BJ (cell line): Measurements from ENCODE around the gene NOXO1. TPM values are rescaled to one million over a fixed set of nuclear protein-coding genes. Genes with fewer than 3 reads are reported as not detected.

Experiments used
- CTCF ChIA-PET: fragments of 350-600 bp; formaldehyde crosslinking; extraction: SDS; loops from one replicate; lab custom pipeline; 2021; ENCODE audit warnings: antibody characterized with exemption, inconsistent platforms; lab: Yijun Ruan, JAX
- POLR2A ChIA-PET: fragments of 300-600 bp; sonication (Branson Sonifier 250); formaldehyde crosslinking; extraction: SDS; loops from one replicate; lab custom pipeline; 2021; ENCODE audit warnings: antibody characterized with exemption; lab: Charles Lee
- DNase-seq: peaks from one replicate; pipeline ENCODE4 v3.0.0-alpha.2; 2011; ENCODE audit warnings: low read depth
- H3K27me3 ChIP-seq: 2 replicates; pipeline ENCODE4 v1.6.0; 2011; ENCODE audit warnings: low read length; ENCODE audit not compliant: control insufficient read depth, insufficient read depth
- H3K36me3 ChIP-seq: 2 replicates; pipeline ENCODE4 v1.5.1; 2011; ENCODE audit warnings: low read length; ENCODE audit not compliant: control insufficient read depth, insufficient read depth
- H3K4me3 ChIP-seq: 2 replicates; pipeline ENCODE4 v1.5.1; 2011; ENCODE audit warnings: low read depth, mild to moderate bottlenecking, control low read depth, low read length
- CTCF ChIP-seq: IDR thresholded peaks from 2 replicates; pipeline ENCODE4 v1.5.1; 2011; ENCODE audit warnings: low read depth, mild to moderate bottlenecking, control low read depth, inconsistent platforms, low read length, moderate library complexity; ENCODE audit not compliant: insufficient read depth
- polyA plus RNA-seq: library from polyadenylated mRNA; depleted of rRNA; stranded (reverse); fragments of >200 nt; gene quantifications from 2 replicates; pipeline ENCODE4 v1.2.3, GENCODE V29; 2011

The NOXO1 gene
- polyA plus RNA-seq, 1 experiment, result 0.17 TPM

- TF ChIP-seq CTCF, result no peak
- ChIA-PET POLR2A (no interaction called here), CTCF (interaction anchor here (1.2 to 4.1 kb wide), 2 partner anchors 139 to 251 kb away, joined by 3 to 30 read pairs; no protein-coding TSS in a partner anchor)
- no peak for DNase-seq
- no peaks in the 10 kb centered on the region for H3K27me3 ChIP-seq
- peaks cover 53% of the 10 kb centered on the region for H3K36me3 ChIP-seq
- H3K4me3 ChIP-seq, result no peak overlapping the region
Measured at GRCh38 chr16:2001035-2001434, 19.8 kb upstream of the NOXO1 start.

DNA sequence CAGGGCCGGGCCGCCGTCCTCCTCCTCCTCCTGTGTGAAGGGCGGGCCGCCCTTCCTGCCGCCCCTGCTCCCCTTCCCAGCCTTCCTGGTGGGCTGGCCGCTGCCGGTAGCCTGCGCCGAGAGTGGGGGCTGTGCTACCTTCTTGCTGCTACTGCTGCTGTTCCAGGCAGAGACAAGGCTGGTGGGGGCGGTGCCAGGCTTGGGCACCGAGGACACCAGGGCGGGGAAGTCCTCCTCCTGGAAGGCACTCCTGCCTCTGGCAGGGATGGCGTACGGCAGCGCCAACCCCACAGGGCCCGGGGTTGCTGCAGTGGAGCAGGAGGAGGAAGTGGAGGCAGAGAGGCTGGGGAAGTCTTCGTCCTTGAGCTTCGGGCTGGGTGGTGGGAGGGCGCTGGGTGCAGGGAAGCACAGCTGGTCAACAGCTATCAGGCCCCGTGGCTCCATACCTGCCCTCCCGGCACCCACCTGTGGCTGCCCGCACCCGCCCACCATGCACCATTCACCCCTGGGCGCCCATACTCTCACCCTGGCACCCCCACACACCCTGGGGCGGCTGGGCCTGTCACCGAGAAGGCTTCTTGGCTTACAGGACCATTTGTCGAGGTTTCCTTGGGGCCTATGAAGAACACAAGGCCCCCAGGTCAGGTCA is 18.7 kb upstream of the NOXO1 start:
- POLR2A ChIA-PET, result no interaction called here
- CTCF ChIA-PET, result no interaction called here
- peaks cover 51% of the 10 kb centered on the region for H3K36me3 ChIP-seq
- no peak for TF ChIP-seq CTCF
- no peak overlapping the region for H3K4me3 ChIP-seq
- no peak for DNase-seq
- no peaks in the 10 kb centered on the region for H3K27me3 ChIP-seq

DNA sequence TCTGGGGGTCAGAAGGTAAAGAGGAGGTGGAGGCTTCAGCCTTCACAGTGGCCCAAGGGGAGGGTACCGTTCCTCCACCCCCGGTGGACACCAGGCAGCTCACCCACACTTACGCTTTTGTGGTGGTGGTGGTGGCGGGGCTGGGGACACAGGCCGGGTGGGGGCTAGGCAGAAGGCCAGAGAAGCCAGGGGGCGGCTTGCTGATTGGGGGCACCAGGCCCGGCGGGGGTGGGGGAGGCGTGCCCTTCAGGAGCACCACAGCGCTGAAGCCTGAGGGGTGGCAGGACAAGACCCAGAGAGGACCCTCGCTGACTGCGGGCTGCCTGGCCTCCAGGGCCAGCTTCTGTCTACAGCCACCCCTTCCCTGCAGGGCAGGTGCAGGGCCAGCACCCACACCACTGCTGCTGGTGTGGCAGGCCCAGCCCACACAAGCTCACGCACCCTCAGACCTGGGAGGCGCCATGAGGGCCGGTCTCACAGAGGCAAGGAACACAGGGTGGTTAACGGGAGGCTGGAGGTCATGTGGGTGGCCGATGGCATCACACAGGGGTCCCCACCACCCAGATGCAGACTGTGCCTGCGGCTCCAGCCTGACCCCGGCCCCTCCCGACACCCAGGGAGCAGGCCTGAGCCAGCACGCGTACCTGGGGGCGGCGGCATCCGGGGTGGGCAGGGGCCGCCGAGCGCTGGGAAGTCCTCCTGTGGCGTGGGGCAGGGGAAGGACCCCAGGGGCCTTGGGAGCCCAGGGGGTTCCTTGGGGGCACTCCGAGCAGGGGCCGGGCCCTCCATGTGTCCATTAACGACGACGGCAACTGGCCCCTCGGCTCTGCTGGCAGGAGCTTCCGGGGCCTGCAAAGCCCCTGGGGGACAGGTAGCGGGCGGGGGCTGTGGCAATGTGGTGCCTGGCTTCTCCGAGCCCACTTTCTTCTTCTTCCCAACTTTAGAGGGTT is 17.9 kb upstream of the NOXO1 start:
- POLR2A ChIA-PET, result no interaction called here
- no peak for DNase-seq
- no peak for TF ChIP-seq CTCF

DNA sequence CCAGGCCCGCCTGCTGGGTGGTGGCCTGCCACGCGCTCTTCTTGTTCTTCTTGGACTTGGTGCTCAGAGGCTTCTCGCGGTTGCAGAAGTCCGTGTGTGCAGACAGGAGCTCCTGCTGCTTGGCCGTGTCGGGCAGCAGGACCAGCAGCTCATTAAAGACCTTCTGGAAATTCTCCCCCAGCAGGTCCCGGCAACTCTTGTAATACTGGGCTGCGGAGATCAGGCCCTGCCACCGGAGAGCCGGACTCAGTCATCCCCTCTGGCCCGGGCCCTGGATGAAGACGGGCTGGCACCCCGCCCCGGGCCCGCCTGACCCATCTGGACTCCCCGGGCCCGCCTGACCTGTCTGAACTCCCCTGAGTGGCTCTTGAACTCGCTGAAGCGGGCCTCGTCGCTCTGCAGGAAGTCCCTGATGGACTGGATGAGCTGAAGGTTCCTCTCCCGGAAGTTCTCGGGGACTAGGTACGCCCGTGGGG is 17.1 kb upstream of the NOXO1 start:
- Histone ChIP-seq H3K36me3 (peaks cover 48% of the 10 kb centered on the region), H3K27me3 (no peaks in the 10 kb centered on the region), H3K4me3 (no peak overlapping the region)
- CTCF ChIA-PET, result interaction anchor here (1.2 kb wide), 1 partner anchor 15 kb away, joined by 5 read pairs; no protein-coding TSS in a partner anchor
- POLR2A ChIA-PET, result no interaction called here
- no peak for TF ChIP-seq CTCF
- DNase-seq, result no peak

More for the DNA sequence above, 17.9 kb upstream of the NOXO1 start:
- H3K4me3 ChIP-seq, result no peak overlapping the region
- CTCF ChIA-PET, result interaction anchor here (1.2 kb wide), 1 partner anchor 14 kb away, joined by 5 read pairs; no protein-coding TSS in a partner anchor
- H3K27me3 ChIP-seq, result no peaks in the 10 kb centered on the region
- peaks cover 48% of the 10 kb centered on the region for H3K36me3 ChIP-seq
